GM10266 (cell line): ENCODE data around the gene KCNA2.
A peak's percentile ranks its signal among the peaks of the same experiment; 100 is the strongest.

Experiments used
- DNase-seq: peaks from one replicate; pipeline ENCODE4 v3.0.0; 2012; ENCODE audit errors: extremely low spot score
- TF ChIP-seq, protein P1 (sequence below): IDR thresholded peaks from 2 replicates; pipeline ENCODE4 v1.5.1; 2012; ENCODE audit warnings: mild to moderate bottlenecking, low read depth; ENCODE audit not compliant: control insufficient read depth, insufficient read depth; ENCODE audit errors: missing control alignments

The KCNA2 gene

DNA sequence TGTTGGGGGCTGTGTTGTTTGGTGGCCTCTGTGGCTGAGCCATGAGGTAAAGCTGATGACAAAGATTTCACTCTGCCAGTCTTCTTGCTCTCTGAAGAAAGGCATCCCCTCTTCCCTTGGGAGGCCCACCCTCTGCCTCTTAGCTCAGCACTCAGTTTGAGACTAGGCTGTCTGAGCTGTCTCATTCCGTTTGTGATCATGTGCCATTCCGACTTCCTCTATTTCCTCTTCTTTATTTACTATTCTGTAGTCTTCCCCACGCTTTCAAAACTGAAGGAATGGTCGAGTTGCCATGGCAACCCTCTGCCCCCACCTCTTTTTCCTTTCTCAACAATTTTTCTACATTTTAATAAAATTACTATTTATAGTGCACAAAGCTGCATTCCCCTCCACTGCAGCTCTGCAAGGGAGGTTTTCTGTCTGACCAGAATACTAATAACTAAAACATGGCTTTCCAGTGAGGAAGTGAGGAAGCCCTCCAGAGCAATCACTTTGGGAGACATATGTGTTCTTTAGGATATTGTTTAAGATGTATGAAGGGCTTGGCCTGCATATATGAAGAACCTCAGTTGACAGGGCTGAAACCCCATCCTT lies 37.8 kb upstream of the KCNA2 start:
- TF ChIP-seq, protein P1, sequence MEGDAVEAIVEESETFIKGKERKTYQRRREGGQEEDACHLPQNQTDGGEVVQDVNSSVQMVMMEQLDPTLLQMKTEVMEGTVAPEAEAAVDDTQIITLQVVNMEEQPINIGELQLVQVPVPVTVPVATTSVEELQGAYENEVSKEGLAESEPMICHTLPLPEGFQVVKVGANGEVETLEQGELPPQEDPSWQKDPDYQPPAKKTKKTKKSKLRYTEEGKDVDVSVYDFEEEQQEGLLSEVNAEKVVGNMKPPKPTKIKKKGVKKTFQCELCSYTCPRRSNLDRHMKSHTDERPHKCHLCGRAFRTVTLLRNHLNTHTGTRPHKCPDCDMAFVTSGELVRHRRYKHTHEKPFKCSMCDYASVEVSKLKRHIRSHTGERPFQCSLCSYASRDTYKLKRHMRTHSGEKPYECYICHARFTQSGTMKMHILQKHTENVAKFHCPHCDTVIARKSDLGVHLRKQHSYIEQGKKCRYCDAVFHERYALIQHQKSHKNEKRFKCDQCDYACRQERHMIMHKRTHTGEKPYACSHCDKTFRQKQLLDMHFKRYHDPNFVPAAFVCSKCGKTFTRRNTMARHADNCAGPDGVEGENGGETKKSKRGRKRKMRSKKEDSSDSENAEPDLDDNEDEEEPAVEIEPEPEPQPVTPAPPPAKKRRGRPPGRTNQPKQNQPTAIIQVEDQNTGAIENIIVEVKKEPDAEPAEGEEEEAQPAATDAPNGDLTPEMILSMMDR: no peak
- DNase-seq: no peak

DNA sequence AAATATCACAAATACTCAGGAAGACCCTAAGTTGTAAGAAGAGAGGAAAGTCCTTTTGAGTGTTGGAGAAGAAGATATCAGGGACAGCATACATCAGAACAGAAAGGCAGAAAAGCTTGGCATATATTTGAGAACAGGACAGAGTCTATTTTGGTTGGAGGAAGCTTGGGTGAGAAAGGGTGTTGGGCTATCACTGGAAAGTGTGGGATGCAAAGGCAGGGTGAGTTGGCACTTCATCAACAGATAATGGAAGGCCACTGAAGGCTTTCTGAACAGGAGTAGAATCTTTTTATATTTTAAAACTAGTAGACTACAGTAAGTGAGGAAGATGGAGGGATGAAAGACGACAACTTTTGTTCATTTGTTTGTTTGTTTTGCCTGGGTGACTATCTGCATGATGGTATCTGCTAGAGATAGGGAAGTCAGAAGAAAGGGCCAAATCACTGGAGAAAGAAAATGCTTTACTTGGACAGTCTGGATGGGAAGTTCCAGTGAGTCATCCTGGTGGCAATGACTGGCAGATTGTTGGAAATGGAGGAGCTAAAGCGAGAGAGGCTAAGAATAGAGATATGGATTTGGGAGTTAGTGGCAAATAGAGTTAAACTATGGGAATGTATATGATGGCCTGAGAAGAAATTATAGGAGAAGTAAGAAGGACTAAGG lies 33.7 kb upstream of the KCNA2 start:
- TF ChIP-seq, protein P1: no peak
- DNase-seq: no peak

DNA sequence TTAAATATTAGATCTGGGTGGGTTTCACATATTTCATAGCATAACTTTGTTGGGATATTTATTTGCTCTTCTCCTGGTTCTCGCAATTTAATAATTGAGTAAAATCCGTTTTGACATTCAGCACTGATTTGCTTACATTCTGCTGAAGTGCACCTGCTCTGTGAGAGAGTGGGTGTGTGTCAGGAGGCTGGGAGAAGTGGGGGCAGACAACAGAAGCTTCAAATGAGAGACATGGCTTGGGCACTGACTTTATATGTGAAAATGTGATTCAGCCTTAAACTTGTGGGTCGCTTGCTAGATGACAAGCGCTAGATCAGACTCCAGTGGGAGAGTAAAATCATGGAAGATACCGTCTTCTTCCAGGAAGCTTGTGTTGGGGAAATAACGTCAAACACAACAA lies 32.4 kb upstream of the KCNA2 start:
- TF ChIP-seq, protein P1: no peak
- DNase-seq: no peak

GRCh38 chr1:110638058-110638457 lies 31.9 kb upstream of the KCNA2 start:
- TF ChIP-seq, protein P1: peak; percentile 1
- no peak for DNase-seq

DNA sequence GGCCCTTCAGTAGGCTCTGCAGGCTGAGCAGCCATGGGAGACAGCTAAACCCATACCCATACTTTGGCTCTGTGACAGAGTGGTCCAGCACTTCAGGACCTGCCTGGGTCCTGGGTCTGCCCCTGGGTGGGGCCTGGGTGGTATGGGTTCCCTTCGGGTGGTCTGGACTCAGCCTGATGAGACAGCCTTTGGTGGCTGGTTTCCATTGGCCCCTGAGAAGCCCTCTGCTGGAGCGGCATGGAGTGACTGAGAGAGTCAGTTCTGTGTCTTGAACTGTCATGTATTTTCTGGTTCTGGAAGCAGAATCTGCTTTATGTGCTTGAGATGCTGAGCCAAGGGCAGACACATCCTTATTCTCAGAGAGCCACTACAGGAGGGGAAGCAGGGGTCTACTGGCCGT lies 31.3 kb upstream of the KCNA2 start:
- TF ChIP-seq, protein P1: no peak
- no peak for DNase-seq

- DNase-seq: no peak
- TF ChIP-seq, protein P1: no peak
Observed at GRCh38 chr1:110636149-110636935, 30.2 kb upstream of the KCNA2 start.

- DNase-seq: no peak
Observed at GRCh38 chr1:110635434-110635833, 29.3 kb upstream of the KCNA2 start.

More at GRCh38 chr1:110635434-110635833, 29.3 kb upstream of the KCNA2 start:
- TF ChIP-seq, protein P1: no peak
